Trophoblast cell (in vitro differentiated cells and primary cell): ENCODE measurements around the gene TTPAL.

ENCODE experiments used
- DNase-seq, 2 donors: peaks; one replicate each; pipeline ENCODE4 v3.0.0-alpha.2; 2016
- H2AFZ ChIP-seq: 2 replicates; pipeline ENCODE4 v1.6.1; 2013; ENCODE audit warnings: low read length, moderate library complexity, mild to moderate bottlenecking; ENCODE audit not compliant: insufficient read depth, poor library complexity
- H2AK5ac ChIP-seq: 2 replicates; pipeline ENCODE4 v1.6.1; 2013; ENCODE audit warnings: mild to moderate bottlenecking, low read length
- H2BK120ac ChIP-seq: 2 replicates; pipeline ENCODE4 v1.6.1; 2013; ENCODE audit warnings: low read length, mild to moderate bottlenecking, moderate library complexity; ENCODE audit not compliant: insufficient read depth, poor library complexity
- H2BK12ac ChIP-seq: 2 replicates; pipeline ENCODE4 v1.6.1; 2013; ENCODE audit warnings: mild to moderate bottlenecking, low read length, moderate library complexity
- H2BK5ac ChIP-seq: 2 replicates; pipeline ENCODE4 v1.6.1; 2013; ENCODE audit warnings: low read length, low read depth, moderate library complexity, mild to moderate bottlenecking; ENCODE audit not compliant: poor library complexity
- H3K14ac ChIP-seq: 2 replicates; pipeline ENCODE4 v1.6.1; 2013; ENCODE audit warnings: mild to moderate bottlenecking, low read length
- H3K18ac ChIP-seq: 2 replicates; pipeline ENCODE4 v1.6.1; 2013; ENCODE audit warnings: mild to moderate bottlenecking, low read length
- H3K23ac ChIP-seq: 2 replicates; pipeline ENCODE4 v1.6.1; 2013; ENCODE audit warnings: low read length
- H3K27ac ChIP-seq: 2 replicates; pipeline ENCODE4 v1.5.1; 2013; ENCODE audit warnings: low read depth, mild to moderate bottlenecking, inconsistent platforms, low read length, moderate library complexity
- H3K27me3 ChIP-seq: 2 replicates; pipeline ENCODE4 v1.6.1; 2013; ENCODE audit warnings: inconsistent platforms, mild to moderate bottlenecking, low read length, moderate library complexity; ENCODE audit not compliant: insufficient read depth
- H3K36me3 ChIP-seq, 2 experiments: 1 replicate in 1 of 2; 2 replicates in 1 of 2; pipeline ENCODE4 v1.6.1; 2013; ENCODE audit warnings: low read length in 2 of 2, mild to moderate bottlenecking in 2 of 2, moderate library complexity in 1 of 2; ENCODE audit not compliant: insufficient read depth in 2 of 2, control insufficient read depth in 1 of 2
- H3K4ac ChIP-seq: 2 replicates; pipeline ENCODE4 v1.6.1; 2013; ENCODE audit warnings: low read depth, mild to moderate bottlenecking, low read length, moderate library complexity
- H3K4me1 ChIP-seq, 2 experiments: 1 replicate in 1 of 2; 2 replicates in 1 of 2; pipeline ENCODE4 v1.6.1; 2013; ENCODE audit warnings: low read length in 2 of 2, mild to moderate bottlenecking in 2 of 2, moderate library complexity in 1 of 2; ENCODE audit not compliant: insufficient read depth in 2 of 2, control insufficient read depth in 1 of 2
- H3K4me2 ChIP-seq: 2 replicates; pipeline ENCODE4 v1.6.1; 2013; ENCODE audit warnings: inconsistent platforms, mild to moderate bottlenecking, low read length, moderate library complexity
- H3K4me3 ChIP-seq: 2 replicates; pipeline ENCODE4 v1.5.1; 2013; ENCODE audit warnings: mild to moderate bottlenecking, low read depth, low read length, inconsistent platforms
- H3K79me1 ChIP-seq: one replicate; pipeline ENCODE4 v1.6.1; 2013; ENCODE audit warnings: low read length
- H3K79me2 ChIP-seq: 2 replicates; pipeline ENCODE4 v1.6.1; 2013; ENCODE audit warnings: low read length, mild to moderate bottlenecking; ENCODE audit not compliant: control insufficient read depth, insufficient read depth, poor library complexity
- H3K9ac ChIP-seq: 2 replicates; pipeline ENCODE4 v1.6.1; 2013; ENCODE audit warnings: mild to moderate bottlenecking, low read length
- H3K9me3 ChIP-seq: 2 replicates; pipeline ENCODE4 v1.6.1; 2013; ENCODE audit warnings: low read depth, mild to moderate bottlenecking, control low read depth, inconsistent platforms, low read length; ENCODE audit not compliant: insufficient read depth
- H4K12ac ChIP-seq: 2 replicates; pipeline ENCODE4 v1.6.1; 2013; ENCODE audit warnings: low read depth, mild to moderate bottlenecking, low read length, moderate library complexity
- H4K8ac ChIP-seq: 2 replicates; pipeline ENCODE4 v1.6.1; 2013; ENCODE audit warnings: low read depth, mild to moderate bottlenecking, low read length, moderate library complexity
- H4K91ac ChIP-seq: one replicate; pipeline ENCODE4 v1.6.1; 2013; ENCODE audit warnings: low read depth, mild to moderate bottlenecking, low read length, moderate library complexity
- WGBS: extraction: QIAGEN DNeasy Blood & Tissue Kit; methylation state at CpG from one replicate; pipeline ENCODE4 v1.1.7; 2013; ENCODE audit warnings: missing lambda C conversion rate; ENCODE audit not compliant: insufficient read length, insufficient coverage; ENCODE audit errors: extremely low coverage; 5-methylcytosine and 5-hydroxymethylcytosine counted together

The TTPAL gene

DNA sequence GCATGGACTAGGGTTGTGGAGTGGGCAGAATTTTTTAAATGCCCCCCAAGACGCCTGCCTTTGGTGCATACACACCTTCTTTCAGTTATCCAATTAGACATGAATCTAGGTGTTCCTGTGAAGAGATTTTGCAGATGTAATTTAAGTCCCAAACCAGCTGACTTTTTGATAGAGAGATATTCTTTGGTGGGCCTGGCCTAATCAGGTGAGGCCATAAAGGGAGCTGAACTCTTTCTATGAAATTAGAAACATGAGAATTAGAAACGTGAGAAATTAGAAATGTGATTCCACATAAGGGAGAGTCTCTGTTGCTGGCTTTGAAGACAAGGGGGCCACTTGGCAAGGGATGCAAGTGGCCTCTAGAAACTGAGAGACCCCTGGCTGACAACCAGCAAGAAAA, 36.4 kb upstream of the TTPAL start:
- Histone ChIP-seq H3K9me3 (no peaks in the 10 kb centered on the region), H3K36me3 (no peaks in the 10 kb centered on the region), H3K14ac (no peak overlapping the region), H4K8ac (no peak overlapping the region), H4K91ac (no peak overlapping the region), H3K4ac (no peak overlapping the region), H3K79me1 (no peaks in the 10 kb centered on the region), H2AFZ (no peak overlapping the region), H2BK120ac (no peak overlapping the region), H3K18ac (no peak overlapping the region), H3K4me2 (no peak overlapping the region), H3K27me3 (no peaks in the 10 kb centered on the region), H2AK5ac (no peak overlapping the region), H3K4me3 (no peak overlapping the region), H3K23ac (no peak overlapping the region), H3K79me2 (no peaks in the 10 kb centered on the region), H3K9ac (no peak overlapping the region), H2BK5ac (no peak overlapping the region), H4K12ac (no peak overlapping the region), H3K27ac (no peak overlapping the region), H3K4me1 (no peaks in the 10 kb centered on the region), H2BK12ac (no peak overlapping the region)
- no CpG with 5 or more reads among the region's 2 CpGs for WGBS
- DNase-seq = no peak

DNA sequence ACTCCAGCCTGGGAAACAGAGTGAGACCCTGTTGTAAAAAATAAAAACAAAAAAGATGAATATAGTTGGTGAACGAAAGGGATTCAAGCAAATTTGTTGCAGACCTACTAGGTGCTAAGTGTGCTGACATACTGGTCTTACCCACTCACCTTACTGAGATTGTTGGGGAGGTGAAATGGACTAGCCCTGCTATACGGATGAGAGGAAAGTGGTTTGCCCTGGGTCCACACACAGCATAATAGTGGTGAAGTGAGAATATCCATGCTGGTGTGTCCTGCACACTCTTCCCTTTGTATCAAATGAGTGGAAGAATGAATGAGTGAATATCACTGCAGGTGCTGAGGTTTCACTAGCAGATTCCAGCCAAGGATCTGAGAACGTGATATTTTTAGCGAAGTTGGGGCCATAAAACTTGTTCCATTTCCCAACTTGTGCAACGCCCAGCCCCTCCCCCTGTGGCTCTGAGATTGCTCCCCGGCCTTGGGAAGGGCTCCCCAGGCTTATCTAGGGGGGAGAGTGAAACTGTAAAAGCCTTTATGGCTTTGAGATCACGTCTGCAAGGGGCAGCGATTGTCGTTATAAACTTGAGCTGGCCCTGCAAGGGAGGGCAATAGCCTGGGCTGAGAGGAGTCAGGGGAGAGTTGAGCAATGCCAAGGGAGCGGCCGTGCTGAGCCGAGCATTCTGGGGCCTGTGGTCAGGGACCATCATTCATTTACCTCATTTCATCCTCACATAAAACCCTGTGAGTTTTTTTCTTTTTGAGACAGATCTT, 33.2 kb upstream of the TTPAL start:
- WGBS = no CpG with 5 or more reads among the region's 12 CpGs
- Histone ChIP-seq H3K79me2 (no peaks in the 10 kb centered on the region), H4K91ac (no peak overlapping the region), H3K27ac (no peak overlapping the region), H3K9ac (no peak overlapping the region), H3K4ac (no peak overlapping the region), H3K23ac (no peak overlapping the region), H3K79me1 (no peaks in the 10 kb centered on the region), H3K4me1 (no peaks in the 10 kb centered on the region), H3K36me3 (no peaks in the 10 kb centered on the region), H3K4me3 (no peak overlapping the region), H2BK12ac (no peak overlapping the region), H2BK120ac (no peak overlapping the region), H2BK5ac (no peak overlapping the region), H3K27me3 (no peaks in the 10 kb centered on the region), H3K9me3 (no peaks in the 10 kb centered on the region), H2AK5ac (no peak overlapping the region), H2AFZ (no peak overlapping the region), H4K8ac (no peak overlapping the region), H3K4me2 (no peak overlapping the region), H3K18ac (no peak overlapping the region), H4K12ac (no peak overlapping the region), H3K14ac (no peak overlapping the region)
- DNase-seq = no peak

- Histone ChIP-seq H3K4me3 (no peak overlapping the region), H3K4me2 (no peak overlapping the region), H4K12ac (no peak overlapping the region), H2AFZ (no peak overlapping the region), H2BK120ac (no peak overlapping the region), H3K4ac (no peak overlapping the region), H3K14ac (no peak overlapping the region), H4K91ac (no peak overlapping the region), H3K23ac (no peak overlapping the region), H2BK5ac (no peak overlapping the region), H3K27me3 (no peaks in the 10 kb centered on the region), H3K36me3 (no peaks in the 10 kb centered on the region), H3K27ac (no peak overlapping the region), H2AK5ac (no peak overlapping the region), H3K79me1 (no peaks in the 10 kb centered on the region), H3K9me3 (no peaks in the 10 kb centered on the region), H3K79me2 (no peaks in the 10 kb centered on the region), H4K8ac (no peak overlapping the region), H3K18ac (no peak overlapping the region), H2BK12ac (no peak overlapping the region), H3K4me1 (no peaks in the 10 kb centered on the region), H3K9ac (no peak overlapping the region)
- WGBS = no CpG with 5 or more reads among the region's 6 CpGs
- DNase-seq = no peak
Measured at GRCh38 chr20:44445742-44446710, 29.6 kb upstream of the TTPAL start.

DNA sequence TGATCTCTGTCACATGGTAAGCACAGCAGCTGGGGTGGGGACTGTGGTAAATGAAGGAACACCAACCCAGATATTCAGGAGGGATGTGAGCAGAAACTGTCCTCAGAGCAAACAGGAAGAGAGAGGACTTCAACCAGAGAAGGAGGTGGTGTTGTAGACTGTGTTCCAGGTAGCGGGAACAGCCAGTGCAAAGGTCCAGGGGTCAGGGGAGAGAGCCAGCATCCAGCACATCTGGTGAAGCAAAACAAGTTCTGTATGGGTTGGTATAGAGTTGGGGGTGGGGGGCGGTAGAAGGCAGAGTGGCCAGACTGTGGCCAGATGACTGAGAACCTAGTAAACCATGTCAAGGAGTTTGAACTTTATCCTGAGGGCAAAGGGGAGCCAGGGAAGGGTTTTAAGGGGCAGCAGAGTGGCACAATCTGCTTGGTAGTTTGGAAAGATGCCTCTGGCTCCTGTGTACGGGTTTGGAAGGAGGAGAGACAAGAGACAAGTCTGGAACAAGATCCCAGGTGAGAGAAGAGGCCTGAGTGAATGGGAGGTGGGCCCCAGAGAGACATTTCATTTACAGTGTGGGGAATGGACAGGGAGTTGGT, 27.8 kb upstream of the TTPAL start:
- no peak overlapping the region for H4K8ac ChIP-seq
- H3K4me1 ChIP-seq = no peaks in the 10 kb centered on the region
- WGBS = no CpG with 5 or more reads among the region's 3 CpGs

More for the DNA sequence above, 27.8 kb upstream of the TTPAL start:
- Histone ChIP-seq H4K12ac (no peak overlapping the region), H3K18ac (no peak overlapping the region), H3K9ac (no peak overlapping the region), H2AK5ac (no peak overlapping the region), H3K27me3 (no peaks in the 10 kb centered on the region), H2BK5ac (no peak overlapping the region), H3K27ac (no peak overlapping the region), H2BK12ac (no peak overlapping the region), H3K36me3 (no peaks in the 10 kb centered on the region), H3K4me3 (no peak overlapping the region), H2AFZ (no peak overlapping the region), H3K14ac (no peak overlapping the region), H3K23ac (no peak overlapping the region), H3K9me3 (no peaks in the 10 kb centered on the region), H3K4me2 (no peak overlapping the region), H4K91ac (no peak overlapping the region), H3K4ac (no peak overlapping the region), H3K79me1 (no peaks in the 10 kb centered on the region), H2BK120ac (no peak overlapping the region), H3K79me2 (no peaks in the 10 kb centered on the region)
- DNase-seq = no peak
